ENCODE results near the gene IL20.

DNA sequence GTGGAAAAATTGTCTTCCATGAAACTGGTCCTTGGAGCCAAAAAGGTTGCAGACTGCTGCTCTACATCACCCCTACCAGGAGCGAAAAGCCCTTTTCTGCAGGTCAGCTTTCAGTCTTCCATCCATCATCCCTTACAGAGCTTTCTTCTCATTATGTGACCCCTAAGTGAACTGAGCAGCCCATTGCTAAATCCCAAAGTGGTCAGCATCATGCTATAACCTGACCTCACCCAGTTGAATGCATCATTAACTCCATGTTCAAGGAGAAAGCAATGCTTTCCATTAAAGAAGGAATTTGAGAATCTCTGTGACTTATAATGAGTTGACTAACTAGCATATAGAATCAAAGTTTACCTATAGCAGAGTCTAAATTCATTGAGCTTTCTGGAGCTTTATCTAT lies 21.4 kb downstream of the IL20 start:
- TF ChIP-seq, protein P1, sequence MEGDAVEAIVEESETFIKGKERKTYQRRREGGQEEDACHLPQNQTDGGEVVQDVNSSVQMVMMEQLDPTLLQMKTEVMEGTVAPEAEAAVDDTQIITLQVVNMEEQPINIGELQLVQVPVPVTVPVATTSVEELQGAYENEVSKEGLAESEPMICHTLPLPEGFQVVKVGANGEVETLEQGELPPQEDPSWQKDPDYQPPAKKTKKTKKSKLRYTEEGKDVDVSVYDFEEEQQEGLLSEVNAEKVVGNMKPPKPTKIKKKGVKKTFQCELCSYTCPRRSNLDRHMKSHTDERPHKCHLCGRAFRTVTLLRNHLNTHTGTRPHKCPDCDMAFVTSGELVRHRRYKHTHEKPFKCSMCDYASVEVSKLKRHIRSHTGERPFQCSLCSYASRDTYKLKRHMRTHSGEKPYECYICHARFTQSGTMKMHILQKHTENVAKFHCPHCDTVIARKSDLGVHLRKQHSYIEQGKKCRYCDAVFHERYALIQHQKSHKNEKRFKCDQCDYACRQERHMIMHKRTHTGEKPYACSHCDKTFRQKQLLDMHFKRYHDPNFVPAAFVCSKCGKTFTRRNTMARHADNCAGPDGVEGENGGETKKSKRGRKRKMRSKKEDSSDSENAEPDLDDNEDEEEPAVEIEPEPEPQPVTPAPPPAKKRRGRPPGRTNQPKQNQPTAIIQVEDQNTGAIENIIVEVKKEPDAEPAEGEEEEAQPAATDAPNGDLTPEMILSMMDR (IDR thresholded peaks at IDR 0.05), result no peak
- TF ChIP-seq POLR2A (IDR thresholded peaks at IDR 0.05), result no peak
